Superior temporal gyrus (tissue), 1 donor: Measurements from ENCODE around the gene SEH1L.
"Not testable (repeated sequence)": the region's sequence is repeated elsewhere in the genome, so short reads cannot be mapped to it uniquely, and the experiment has no call there.

Source experiments
- DNase-seq: peaks from one replicate; pipeline ENCODE4 v3.0.0-alpha.2; 2016; ENCODE audit errors: extremely low spot score

The SEH1L gene, protein sequence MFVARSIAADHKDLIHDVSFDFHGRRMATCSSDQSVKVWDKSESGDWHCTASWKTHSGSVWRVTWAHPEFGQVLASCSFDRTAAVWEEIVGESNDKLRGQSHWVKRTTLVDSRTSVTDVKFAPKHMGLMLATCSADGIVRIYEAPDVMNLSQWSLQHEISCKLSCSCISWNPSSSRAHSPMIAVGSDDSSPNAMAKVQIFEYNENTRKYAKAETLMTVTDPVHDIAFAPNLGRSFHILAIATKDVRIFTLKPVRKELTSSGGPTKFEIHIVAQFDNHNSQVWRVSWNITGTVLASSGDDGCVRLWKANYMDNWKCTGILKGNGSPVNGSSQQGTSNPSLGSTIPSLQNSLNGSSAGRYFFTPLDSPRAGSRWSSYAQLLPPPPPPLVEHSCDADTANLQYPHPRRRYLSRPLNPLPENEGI

DNA sequence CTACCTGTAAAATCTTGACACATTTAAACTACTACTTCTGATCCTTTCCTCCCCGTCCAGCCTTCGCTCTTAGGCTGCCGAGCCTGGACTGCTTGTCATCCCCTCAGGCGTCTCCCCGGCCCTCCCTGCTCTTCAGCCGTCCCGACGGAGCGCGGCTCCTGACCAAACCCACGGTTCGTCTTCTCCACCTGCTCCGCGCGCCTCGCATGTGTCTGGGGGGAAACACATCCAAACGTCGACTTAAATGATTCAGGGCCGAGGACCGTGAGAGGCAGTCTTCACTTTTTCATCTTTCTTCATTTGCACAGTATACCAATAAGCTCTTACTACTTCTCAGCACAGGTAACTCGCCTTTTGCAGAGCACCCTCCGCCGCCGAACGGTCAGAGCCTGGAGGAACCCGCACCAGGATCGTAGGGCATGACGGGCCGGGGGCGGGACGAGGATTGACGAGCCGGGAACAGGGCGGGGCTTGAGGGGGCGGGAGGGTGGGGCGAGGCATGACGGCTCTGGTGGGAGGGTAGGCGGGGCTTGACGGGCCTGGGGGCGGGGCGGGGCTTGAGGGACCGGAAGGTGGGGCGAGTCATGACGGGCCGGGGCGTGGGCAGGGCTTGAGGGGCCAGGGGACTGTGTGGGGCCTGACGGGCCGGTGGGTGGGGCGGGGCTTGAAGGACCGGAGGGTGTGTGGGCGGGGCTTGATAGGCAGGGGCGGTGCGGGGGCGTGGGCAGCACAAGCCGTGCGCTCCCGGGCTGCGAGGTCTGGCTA is at the start of gene SEH1L:
Gene SEH1L, plus strand, starts transcription at position 727 of the 765 bp plus-strand sequence. CDS start 111 bp downstream, outside the sequence.
- DNase-seq, result peak; percentile 85

- DNase-seq, result not testable (repeated sequence)
These were observed 46.6 kb upstream of the SEH1L start for GRCh38 chr18:12901208-12901607.

DNA sequence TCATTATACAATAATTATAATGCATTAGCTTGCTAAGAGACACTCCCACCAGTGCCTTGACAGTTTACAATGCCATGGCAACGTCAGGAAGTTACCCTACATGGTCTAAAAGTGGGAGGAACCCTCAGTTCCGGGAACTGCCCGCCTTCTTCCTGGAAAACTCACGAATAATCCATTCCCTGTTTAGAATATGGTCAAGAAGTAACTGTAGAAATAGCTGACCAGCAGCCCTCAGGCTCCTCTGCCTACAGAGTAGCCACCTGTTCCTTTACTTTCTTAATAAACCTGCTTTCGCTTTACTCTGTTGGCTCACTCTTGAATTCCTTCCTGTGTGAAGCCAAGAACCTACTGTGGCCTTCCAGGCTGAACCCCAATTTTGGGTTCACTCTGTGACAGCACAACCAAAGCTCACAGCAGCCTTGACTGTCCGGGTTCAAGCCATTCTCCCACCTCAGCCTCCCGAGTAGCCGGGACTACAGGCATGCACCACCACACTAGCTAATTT is 43.7 kb upstream of the SEH1L start:
- no peak for DNase-seq

GRCh38 chr18:12906119-12906518 is 41.7 kb upstream of the SEH1L start:
- DNase-seq, result no peak

DNA sequence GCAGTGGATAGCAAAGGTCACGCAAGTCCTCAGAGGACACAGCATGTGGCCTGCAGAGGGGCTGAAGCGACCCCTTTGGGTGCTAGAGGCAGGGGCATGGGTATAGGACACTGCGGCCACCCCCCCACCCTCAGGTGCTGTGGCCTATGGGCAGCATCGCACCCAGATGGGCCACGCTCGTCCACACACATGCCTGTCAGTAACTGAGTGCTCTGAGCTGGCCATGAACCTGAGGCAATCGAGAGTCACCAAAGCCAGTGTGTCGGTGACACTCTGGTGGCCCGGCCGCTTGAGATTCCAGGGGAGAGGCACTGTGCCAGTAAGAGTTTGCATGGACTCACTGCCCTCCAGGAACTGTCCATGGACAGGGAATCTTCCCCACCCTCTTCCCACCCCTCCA is 41.0 kb upstream of the SEH1L start:
- DNase-seq, result no peak

DNA sequence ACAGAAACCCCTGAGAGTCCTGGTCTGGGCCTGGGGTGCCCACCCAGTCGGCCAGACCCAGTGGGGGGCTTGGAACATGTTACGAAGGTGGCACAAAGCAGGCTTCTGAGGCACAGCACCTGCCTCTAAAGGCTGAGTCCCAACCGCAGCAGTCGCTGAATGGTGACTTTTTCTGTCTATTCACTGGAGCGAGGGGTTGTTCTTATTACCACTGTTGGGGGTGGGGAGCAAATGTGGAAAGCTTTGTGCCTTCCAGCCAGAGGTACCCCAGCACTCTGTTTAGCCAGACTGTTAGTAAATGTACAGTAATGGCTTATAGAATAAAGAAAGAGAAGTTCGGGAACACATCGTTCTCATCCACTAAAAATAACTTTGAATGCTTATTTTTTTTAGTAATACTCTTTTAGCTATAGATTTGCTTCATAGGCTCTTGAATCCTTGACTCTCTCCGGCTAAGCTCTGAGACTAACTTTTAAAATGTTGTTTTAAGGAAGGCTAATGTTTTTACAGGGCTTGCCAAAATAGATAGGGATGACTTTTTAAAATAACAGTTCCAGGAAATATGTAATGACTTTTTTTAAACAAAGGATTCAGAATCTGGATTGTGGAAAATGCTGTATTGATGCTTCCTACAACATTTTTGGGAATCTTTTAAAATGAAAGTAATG is 40.4 kb upstream of the SEH1L start:
- no peak for DNase-seq

GRCh38 chr18:12908706-12909105 is 39.1 kb upstream of the SEH1L start:
- DNase-seq, result no peak

DNA sequence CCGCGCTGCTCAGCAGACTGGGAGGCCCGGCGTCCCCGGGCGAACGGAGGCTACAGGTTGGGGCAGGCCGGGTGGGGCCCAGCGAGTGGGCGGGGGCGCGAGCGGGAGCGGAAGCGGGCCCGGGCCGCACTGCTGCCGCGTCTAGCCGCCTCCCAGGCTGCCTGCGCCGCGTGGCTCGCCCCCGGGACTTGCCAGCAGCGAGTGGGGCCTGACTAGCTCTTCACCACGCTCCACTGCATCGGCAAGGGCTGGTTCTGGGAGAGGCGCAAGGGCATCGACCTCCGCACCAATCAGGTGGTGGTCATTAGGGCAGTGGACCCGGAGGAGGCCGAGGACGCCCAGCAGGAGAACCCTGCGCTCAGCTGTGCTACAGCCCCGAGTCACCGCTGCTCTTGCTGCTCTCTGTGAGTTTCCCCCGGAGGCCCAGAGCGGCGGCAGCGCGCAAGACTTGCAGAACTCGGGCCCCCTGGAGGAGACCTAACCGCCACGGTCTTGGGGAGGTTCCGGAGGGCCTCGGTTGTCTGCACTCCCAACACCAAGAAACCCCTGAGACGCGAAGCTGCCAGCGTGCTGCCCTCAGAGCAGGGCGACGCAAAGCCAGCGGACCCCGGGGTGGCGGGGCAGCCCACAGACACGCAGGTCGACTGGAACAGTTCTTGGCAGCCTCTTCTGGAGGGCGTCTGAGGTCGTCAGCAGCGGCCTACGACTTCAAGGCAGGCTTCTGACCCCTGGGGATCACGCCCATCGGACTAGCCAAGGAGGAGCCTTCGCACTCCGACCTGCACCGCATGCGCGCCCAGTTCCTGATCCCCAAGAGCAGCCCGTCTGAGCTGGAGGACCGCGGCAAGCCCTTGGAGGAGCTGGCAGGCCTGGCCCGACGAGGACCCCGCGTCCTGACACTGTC is 36.5 kb upstream of the SEH1L start:
- no peak for DNase-seq

DNA sequence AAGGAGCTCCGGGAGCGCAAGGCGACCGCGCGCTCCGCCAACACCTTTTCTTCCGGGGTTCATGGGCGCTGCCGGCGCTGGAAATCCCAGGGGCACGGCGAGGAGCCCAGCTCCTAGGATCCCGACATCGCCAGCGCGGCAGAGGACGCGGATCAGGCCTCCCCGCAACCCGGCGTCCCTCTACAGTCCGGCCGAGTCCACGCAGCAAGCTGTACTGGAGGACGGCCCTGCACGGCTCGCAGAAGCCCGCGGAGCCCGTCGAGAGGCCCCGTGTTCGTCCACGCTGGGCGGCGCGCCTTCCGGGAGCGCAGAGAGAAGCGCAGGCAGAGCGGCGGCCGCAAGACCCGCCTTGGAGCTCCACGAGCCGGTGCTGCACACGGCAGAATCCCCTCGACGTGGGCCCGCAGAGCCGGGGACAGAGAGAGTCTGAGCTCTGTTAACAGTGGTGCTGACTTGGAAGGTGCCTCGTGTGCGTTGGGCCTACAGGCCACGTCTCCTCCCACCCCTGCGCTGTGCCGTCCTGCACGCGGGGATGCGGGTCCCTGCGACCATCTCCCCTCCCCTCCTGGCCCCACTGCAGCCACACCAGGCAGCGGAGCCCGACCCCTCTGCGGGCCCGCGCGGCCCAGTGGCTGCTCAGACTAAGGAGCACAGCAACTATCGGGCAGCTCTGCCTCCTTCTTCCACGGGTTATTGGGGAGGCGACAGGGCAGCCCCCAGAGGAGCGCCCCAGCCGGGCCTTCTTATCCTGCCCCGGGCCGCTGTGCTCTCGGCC is 35.7 kb upstream of the SEH1L start:
- DNase-seq, result no peak

DNA sequence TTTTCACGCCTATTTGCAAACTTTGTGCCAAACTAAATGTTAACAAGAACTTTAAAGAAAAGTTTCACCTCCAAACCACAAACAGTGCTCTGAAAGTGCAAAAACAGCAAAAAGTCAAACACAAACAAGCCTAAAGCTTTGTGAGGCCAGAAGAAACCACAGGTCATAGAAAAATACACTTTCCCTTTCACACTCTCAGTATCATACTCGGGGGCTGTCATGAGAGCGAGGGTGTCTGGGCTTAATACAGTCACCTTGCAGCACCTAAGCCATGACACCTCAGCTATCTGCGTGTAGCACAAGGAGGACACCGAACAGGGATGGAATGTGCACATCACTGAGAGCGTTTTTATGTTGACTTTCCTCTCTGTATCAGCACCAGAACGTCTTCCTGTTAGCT is 26.6 kb upstream of the SEH1L start:
- DNase-seq, result no peak

DNA sequence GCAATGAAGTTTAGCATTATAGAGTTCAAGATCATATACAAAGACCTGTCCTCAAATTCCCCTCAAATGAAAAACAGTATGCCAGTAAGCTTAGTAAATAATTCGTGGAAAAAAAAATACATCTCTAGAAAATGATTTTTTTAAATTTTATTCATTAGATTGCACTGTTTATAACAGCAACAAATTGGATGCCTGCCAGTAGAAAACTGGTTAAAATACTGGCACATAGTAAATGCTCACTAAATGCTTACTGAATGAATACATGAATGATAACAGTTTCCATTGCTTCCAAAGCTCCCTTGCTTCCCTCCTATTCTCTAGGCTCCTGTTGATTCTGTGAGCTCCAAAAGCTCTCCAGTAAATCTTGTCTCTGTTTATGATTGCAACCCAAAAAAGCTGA is 25.5 kb upstream of the SEH1L start:
- DNase-seq, result no peak

DNA sequence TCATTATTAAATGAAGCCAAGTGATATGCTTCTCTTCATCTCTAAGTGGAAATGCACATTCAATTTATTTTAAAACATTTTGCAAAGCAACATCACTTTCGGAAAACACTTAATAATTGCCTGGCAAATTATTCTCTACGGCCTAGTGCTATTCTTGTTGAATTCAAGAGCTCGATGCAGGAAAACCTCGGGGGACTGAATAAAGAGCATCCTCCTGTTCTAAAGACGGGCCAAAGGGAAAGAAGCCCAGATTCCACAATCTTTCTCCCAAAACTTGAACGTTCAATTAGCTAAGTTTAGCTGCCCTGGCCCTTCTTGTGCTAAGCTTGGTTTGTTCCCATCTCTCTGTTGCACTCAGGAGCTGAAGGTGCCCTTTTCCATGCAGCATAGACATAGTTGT is 23.2 kb upstream of the SEH1L start:
- no peak for DNase-seq

DNA sequence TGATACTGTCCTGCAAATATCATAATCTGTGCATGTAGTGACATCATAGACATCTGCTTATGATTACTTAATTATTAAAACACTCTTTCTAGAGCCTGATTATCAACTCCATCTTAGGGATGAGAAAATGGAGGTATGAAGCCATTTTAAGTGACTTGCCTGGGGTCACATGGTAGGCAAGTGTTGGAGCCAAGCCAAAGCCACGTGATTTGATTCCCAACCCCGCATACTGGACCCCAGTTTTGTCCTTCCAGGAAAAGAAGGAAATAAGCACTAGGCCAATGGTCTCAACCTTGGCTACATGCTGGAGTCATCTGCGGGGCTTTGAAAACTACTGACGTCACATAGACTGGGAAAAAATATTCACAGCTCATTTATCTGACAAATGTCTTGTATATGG is 19.6 kb upstream of the SEH1L start:
- no peak for DNase-seq

DNA sequence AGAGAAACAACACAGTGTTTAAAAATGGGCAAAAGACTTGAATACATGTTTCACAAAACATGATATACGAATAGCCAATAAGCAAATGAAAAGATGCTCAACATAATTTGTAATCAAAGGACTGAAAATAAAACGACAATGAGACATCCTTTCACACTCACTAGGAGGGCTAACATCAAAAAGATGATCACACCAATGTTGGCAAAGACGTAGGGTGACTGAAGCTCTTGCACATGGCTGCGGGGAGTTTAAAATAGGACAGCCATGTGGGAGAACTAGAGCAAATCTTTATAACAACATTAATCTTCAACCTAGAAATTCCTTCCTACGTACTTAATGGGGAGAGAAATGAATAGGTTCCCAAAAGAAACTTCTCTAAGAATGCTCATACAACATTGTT is 19.2 kb upstream of the SEH1L start:
- DNase-seq, result peak; percentile 25

DNA sequence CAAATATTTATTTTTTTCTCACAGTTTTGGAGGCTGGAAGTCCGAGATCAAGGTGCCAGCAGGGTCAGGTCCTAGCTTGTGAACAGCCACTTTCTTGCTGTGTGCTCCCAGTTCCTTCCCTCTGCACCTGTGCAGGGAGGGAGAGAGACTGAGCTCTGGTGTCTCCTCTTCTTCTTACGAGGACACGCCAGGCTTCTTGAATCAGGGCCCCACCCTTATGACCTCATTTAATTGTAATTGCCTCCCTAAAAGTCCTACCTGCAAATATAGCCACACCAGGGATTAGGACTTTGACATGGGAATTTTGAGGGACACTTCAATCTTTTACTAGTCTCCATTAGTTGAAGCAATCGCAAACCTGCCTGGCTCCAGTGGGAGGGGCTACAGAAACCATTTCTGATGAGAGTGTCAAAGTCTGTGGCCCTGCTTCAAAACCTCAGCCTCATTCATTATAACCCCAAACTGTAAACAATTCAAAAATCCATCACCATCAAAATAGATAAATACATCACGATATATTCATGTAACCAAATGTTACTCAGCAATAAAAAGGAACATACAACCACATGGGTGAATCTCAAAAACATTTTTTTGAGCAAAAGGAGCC is 18.2 kb upstream of the SEH1L start:
- no peak for DNase-seq

- DNase-seq, result no peak
These were observed 17.4 kb upstream of the SEH1L start for GRCh38 chr18:12930376-12930775.

DNA sequence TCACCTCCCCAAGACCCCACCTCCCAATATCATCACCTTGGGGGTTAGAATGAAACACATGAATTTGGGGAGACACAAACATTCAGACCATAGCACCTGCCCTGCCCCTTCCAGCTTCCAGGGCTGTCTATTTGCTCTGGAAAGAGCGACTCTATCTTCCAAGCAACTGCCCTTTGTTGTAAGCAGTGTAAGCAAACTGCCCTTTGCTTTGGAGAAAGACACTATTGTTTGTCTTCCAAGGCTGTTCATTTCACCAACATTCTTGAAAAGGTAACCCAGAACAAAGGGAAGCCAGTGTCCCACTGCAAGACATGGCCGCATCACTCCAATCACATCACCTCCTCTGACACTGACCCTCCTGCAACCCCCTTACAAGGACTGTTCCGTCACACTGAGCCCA is 16.9 kb upstream of the SEH1L start:
- DNase-seq, result no peak

GRCh38 chr18:12933327-12933726 is 14.5 kb upstream of the SEH1L start:
- peak; percentile 29 for DNase-seq

GRCh38 chr18:12934454-12935071 is 13.2 kb upstream of the SEH1L start:
- DNase-seq, result peak; percentile 92

DNA sequence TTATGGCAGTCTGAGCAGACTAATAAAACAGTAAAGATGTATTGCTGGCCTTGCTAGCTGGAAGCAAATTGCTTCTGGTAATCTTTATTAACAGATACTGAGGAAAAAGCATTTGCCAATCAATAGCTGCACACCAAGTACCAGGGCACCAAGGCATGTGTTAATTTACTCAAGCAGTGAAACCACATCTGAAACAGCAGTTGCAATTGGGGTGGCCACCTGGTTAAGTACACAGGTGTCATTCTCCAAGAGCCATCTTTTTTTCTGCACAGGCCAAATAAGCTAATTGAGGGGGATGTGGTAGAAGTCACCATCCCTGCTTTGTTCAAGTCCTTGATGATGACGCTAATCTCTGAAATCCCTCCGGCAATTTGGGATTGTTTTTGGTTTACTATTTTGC is 8.6 kb upstream of the SEH1L start:
- DNase-seq, result no peak
